ENCODE data around the gene TVP23B. TPM values are rescaled to one million over a fixed set of nuclear protein-coding genes. Genes with fewer than 3 reads are reported as not detected.

The TVP23B gene
- total and polyA plus RNA-seq, 2 donors (not counting 1 experiment from before 2014, with no cell fraction given) = 6.6 to 37.1 TPM

DNA sequence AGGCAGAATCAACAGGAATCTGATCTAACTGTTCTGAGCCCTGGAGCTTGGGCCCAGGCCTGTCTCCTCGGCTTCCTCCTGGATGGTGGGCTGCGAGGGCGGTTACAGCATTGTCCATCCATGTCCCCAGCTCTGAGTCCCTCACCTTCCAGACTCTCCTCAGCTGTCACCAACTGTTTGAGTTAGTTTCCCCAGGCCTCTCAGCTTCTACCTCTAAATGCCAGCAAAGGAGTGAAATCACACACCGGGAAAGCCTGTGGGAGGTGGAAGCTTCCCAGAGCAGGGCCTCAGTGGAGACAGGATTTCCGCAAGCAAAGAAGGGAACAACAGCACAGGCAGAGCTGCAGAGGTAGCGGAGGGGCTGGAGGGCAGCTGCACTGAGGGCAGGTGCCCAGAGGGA lies 67.5 kb downstream of the TVP23B start:
- no peak for ATAC-seq (ENCODE audit: low read depth)
- DNase-seq = no peak

DNA sequence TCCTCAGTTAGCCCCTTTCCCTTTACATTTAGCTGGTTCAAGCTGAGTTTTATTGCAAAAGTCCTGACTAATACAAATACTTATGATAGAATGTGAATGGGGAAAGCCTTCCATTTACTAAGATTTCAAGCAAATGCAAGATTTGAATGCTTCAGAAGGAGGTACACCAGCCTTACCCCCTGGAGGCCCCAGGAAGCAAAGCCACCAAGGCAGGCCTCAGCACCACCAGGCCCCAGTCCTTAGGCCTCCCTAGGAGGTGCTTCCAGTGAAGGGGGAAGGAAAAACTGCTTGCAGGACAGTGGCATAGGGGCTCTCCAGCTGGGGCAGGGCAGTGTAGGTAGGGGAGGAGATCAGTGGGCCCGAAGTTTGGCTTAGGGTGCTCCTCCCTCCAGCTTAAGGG lies 69.7 kb downstream of the TVP23B start:
- intact Hi-C loops (cut with micrococcal nuclease) = loop anchor here (10.0 kb wide), 2 partner anchors 54 to 524 kb away; partner anchors contain the start of gene MAPK7
- no peaks in the 10 kb centered on the region for H3K9me3 Mint-ChIP-seq (ENCODE audit: insufficient read depth)
- WGBS (ENCODE audit: insufficient coverage) = 94% methylated on average over 1 of the region's 1 CpG
- no peak for ATAC-seq (ENCODE audit: low read depth)
- ChIA-PET CTCF (interaction anchor here (0.9 kb wide), 1 partner anchor 8 kb away, joined by 3 read pairs; no protein-coding TSS in a partner anchor), POLR2A (no interaction called here)
- H3K4me1 ChIP-seq (ENCODE audit: control insufficient read depth in 2 of 2, insufficient read depth in 2 of 2, low read length in 2 of 2) = peaks cover 4 to 8% of the 10 kb centered on the region in 2 donors
- H3K79me2 ChIP-seq (ENCODE audit: control insufficient read depth, insufficient read depth, low read length) = peaks cover 3% of the 10 kb centered on the region
- no peaks in the 10 kb centered on the region for H3K9me3 ChIP-seq (ENCODE audit: control extremely low read depth in 1 of 3, control insufficient read depth in 2 of 3, insufficient read depth in 1 of 3, low read length in 2 of 3)
- H3K9ac ChIP-seq (ENCODE audit: low read length) = no peak overlapping the region
- no peak overlapping the region for H3K4me3 Mint-ChIP-seq
- DNase-seq = no peak
- H4K20me1 ChIP-seq (ENCODE audit: control insufficient read depth, insufficient read depth, low read length, poor library complexity, severe bottlenecking) = no peaks in the 10 kb centered on the region
- no peaks in the 10 kb centered on the region for H3K27me3 Mint-ChIP-seq
- H3K4me3 ChIP-seq (ENCODE audit: control extremely low read depth in 1 of 5, extremely low read depth in 1 of 5, insufficient read depth in 1 of 5, low read depth in 2 of 5, low read length in 4 of 5) = no peak overlapping the region
- no peak overlapping the region for H3K4me2 ChIP-seq (replicated peaks; ENCODE audit: low read depth, low read length, poor library complexity, severe bottlenecking)
- no peaks in the 10 kb centered on the region for H3K27me3 ChIP-seq (replicated peaks in 1 of 4; ENCODE audit: control extremely low read depth in 1 of 4, control insufficient read depth in 3 of 4, insufficient read depth in 4 of 4, low read length in 3 of 4)
- no peak for TF ChIP-seq EZH2 (IDR thresholded peaks at IDR 0.05; ENCODE audit: borderline replicate concordance, insufficient read depth, low read depth, low read length, poor library complexity, severe bottlenecking)
- TF ChIP-seq, protein P1, sequence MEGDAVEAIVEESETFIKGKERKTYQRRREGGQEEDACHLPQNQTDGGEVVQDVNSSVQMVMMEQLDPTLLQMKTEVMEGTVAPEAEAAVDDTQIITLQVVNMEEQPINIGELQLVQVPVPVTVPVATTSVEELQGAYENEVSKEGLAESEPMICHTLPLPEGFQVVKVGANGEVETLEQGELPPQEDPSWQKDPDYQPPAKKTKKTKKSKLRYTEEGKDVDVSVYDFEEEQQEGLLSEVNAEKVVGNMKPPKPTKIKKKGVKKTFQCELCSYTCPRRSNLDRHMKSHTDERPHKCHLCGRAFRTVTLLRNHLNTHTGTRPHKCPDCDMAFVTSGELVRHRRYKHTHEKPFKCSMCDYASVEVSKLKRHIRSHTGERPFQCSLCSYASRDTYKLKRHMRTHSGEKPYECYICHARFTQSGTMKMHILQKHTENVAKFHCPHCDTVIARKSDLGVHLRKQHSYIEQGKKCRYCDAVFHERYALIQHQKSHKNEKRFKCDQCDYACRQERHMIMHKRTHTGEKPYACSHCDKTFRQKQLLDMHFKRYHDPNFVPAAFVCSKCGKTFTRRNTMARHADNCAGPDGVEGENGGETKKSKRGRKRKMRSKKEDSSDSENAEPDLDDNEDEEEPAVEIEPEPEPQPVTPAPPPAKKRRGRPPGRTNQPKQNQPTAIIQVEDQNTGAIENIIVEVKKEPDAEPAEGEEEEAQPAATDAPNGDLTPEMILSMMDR (IDR thresholded peaks at IDR 0.05) = no peak
- H3K36me3 ChIP-seq (replicated peaks in 1 of 2; ENCODE audit: control extremely low read depth in 1 of 2, control insufficient read depth in 1 of 2, extremely low read depth in 1 of 2, insufficient read depth in 2 of 2, low read length in 1 of 2) = no peaks in the 10 kb centered on the region
- peaks cover 11% of the 10 kb centered on the region for H3K4me1 Mint-ChIP-seq
- H2AFZ ChIP-seq (ENCODE audit: insufficient read depth, low read depth, low read length, poor library complexity, severe bottlenecking) = no peak overlapping the region
- H3K27ac ChIP-seq (ENCODE audit: low read length in 2 of 2) = no peak overlapping the region
- H3K27ac Mint-ChIP-seq = no peak overlapping the region

More for the DNA sequence above, 67.5 kb downstream of the TVP23B start:
- no peaks in the 10 kb centered on the region for H3K9me3 Mint-ChIP-seq (ENCODE audit: insufficient read depth)
- H3K9ac ChIP-seq (ENCODE audit: low read length) = no peak overlapping the region
- no peaks in the 10 kb centered on the region for H3K9me3 ChIP-seq (ENCODE audit: control extremely low read depth in 1 of 3, control insufficient read depth in 2 of 3, insufficient read depth in 1 of 3, low read length in 2 of 3)
- H3K4me2 ChIP-seq (replicated peaks; ENCODE audit: low read depth, low read length, poor library complexity, severe bottlenecking) = no peak overlapping the region
- no peaks in the 10 kb centered on the region for H3K36me3 ChIP-seq (replicated peaks in 1 of 2; ENCODE audit: control extremely low read depth in 1 of 2, control insufficient read depth in 1 of 2, extremely low read depth in 1 of 2, insufficient read depth in 2 of 2, low read length in 1 of 2)
- no peaks in the 10 kb centered on the region for H3K79me2 ChIP-seq (ENCODE audit: control insufficient read depth, insufficient read depth, low read length)
- H2AFZ ChIP-seq (ENCODE audit: insufficient read depth, low read depth, low read length, poor library complexity, severe bottlenecking) = no peak overlapping the region
- H3K27ac Mint-ChIP-seq = no peak overlapping the region
- H3K4me3 ChIP-seq (ENCODE audit: control extremely low read depth in 1 of 5, extremely low read depth in 1 of 5, insufficient read depth in 1 of 5, low read depth in 2 of 5, low read length in 4 of 5) = no peak overlapping the region
- intact Hi-C loops (cut with micrococcal nuclease) = no loop called here
- no peaks in the 10 kb centered on the region for H3K4me1 ChIP-seq (ENCODE audit: control insufficient read depth in 2 of 2, insufficient read depth in 2 of 2, low read length in 2 of 2)
- H4K20me1 ChIP-seq (ENCODE audit: control insufficient read depth, insufficient read depth, low read length, poor library complexity, severe bottlenecking) = no peaks in the 10 kb centered on the region
- ChIA-PET CTCF (no interaction called here), POLR2A (no interaction called here)
- H3K4me3 Mint-ChIP-seq = no peak overlapping the region
- H3K27me3 Mint-ChIP-seq = no peaks in the 10 kb centered on the region
- WGBS (ENCODE audit: insufficient coverage) = 100% methylated on average over 4 of the region's 6 CpGs
- H3K27ac ChIP-seq (ENCODE audit: low read length in 2 of 2) = no peak overlapping the region
- TF ChIP-seq EZH2 (IDR thresholded peaks at IDR 0.05; ENCODE audit: borderline replicate concordance, insufficient read depth, low read depth, low read length, poor library complexity, severe bottlenecking) = no peak
- TF ChIP-seq, protein P1 (IDR thresholded peaks at IDR 0.05) = no peak
- H3K4me1 Mint-ChIP-seq = peaks cover 2% of the 10 kb centered on the region
- H3K27me3 ChIP-seq (replicated peaks in 1 of 4; ENCODE audit: control extremely low read depth in 1 of 4, control insufficient read depth in 3 of 4, insufficient read depth in 4 of 4, low read length in 3 of 4) = no peaks in the 10 kb centered on the region
